Adipose tissue (tissue), 3 donors: Measurements from ENCODE around the gene ST3GAL4. TPM values are rescaled to one million over a fixed set of nuclear protein-coding genes. Genes with fewer than 3 reads are reported as not detected.

Experiments
- H3K27ac ChIP-seq: one replicate; pipeline ENCODE4 v1.5.1; 2013; ENCODE audit warnings: low read depth, low read length
- WGBS, 3 donors: extraction: QIAGEN DNeasy Blood & Tissue Kit; methylation state at CpG; one replicate each; pipeline ENCODE4 v1.1.7; 2013; 5-methylcytosine and 5-hydroxymethylcytosine counted together
- polyA plus RNA-seq, 3 donors: library from polyadenylated mRNA; stranded (reverse); fragments of 200-250 nt; gene quantifications; one replicate each; pipeline ENCODE4 v1.2.3, GENCODE V29; 2013
- donor health status: healthy with polysubstance abuse.
- donor health status: Bipolar disorder and iron deficiency.
- donor health status: healthy.

The ST3GAL4 gene
- polyA plus RNA-seq, 3 donors: 7.5 to 42.1 (median 20.8) TPM

- no peak overlapping the region for H3K27ac ChIP-seq
- WGBS, 3 donors: 84 to 92% (median 86%) methylated on average over 3 of the region's 3 CpGs
These were observed 70.6 kb downstream of the ST3GAL4 start for GRCh38 chr11:126426106-126426505.

DNA sequence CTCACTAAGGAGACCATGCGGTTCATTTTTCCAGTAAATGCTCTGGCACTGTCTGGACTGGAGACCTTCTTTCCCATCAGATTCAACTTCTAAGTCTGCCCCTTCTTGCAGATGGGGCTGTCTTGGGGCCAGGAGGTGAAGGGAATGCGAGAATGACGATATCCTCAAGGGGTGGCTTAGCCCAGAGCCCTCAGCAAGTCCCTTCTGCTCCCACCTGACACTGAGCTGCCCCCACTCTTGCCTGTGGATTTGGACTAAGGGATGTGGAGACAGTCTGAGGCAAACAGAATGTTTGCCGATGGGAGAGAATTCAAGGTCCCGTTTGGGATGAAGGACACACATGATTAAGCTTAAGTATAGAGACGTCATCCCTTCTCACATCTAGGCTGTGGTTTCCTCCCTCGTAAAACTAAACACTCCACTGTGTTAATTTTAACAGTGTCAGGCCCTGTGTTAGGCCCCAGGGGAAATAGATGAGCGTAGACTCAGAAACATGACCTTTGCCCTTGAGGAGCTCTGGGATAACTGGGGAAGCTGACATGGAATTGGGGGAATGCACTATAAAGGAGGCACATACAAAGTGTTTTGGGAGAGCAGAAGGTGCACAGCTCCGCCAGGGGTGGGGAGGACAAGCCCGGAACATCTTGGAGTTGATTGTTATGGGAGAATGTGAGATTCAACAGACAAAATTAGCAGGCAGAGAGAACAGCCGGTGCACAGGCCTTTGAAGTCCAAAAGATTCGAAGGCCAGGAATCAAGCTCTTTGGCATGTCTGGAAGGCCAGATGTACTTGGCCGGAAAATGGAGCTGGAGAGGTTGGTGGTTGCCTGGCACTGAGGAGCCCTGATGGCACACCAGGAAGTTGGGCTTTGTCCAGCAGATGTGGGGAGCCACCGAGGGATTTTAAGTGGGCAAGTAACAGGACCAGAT lies 71.6 kb downstream of the ST3GAL4 start:
- H3K27ac ChIP-seq: no peak overlapping the region
- 60 to 77% (median 66%) methylated on average over 14 of the region's 14 CpGs for WGBS, 3 donors

DNA sequence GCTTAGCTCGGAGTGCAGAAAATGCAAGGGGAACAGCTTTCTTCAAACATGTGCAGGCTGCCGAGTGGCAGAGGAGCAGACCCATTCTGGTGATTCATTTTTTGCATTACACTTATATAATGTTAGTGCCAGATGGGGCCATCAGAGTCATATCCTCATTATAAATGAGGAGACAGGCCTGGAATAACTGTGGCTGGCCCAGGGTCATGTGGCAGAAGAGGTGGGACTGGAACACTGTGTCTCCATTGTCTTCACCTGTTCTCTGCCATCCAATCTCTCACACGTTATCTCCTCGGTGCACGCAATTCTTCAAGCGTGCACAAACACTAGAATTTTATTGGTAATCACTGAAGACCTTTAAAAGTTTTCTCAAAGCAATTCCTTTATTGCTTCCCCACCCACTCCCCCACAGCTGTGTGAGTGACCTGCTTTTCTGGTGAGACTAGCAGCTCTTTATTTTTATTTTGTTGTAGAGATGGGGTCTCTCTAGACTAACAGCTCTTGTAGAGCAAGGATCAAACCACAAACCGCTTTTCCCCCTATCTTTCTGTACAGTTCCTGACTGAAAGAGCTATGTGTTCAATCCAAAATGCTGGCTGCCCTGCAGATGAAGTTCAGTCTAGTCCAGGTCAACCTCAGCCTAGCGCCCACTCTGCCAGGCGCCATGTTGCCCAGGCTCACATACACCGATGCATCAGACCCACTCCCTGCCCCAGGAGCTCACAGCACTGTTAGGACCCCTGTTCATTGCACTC lies 75.3 kb downstream of the ST3GAL4 start:
- WGBS, 3 donors: 76 to 91% (median 85%) methylated on average over 10 of the region's 10 CpGs
- H3K27ac ChIP-seq: no peak overlapping the region

DNA sequence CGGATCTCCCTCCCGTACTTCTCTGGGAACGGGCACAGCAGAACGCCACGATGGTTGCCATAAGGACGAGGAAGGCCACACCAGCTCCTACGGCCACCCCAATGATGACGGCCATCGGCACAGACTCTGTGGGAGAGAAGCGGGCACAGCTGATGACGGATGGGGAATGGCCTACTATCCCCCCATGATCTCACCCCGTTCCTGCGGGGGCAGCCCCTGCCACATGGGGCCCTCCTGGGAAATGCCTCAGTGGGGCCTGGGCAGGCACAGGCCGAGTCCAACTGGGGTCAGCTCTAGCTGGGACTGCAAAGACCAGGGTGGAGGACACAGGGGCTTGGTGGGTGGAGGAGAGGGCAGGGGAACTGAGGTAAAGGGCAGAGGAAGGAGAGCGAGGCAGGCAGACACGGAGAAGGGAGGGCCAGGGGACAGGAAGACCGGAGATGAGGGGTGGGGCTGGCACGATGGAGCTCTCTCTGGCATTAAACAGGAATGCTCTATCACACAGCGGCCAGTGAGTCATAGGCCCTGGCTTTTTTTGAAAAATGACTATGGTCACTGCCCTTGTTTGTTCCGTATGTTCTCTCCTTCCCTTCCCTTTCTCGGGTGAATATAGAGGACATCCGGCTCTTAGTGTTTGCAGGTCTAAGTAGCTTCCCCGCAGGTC lies 76.0 kb downstream of the ST3GAL4 start:
- 69 to 86% (median 75%) methylated on average over 22 to 23 of the region's 23 CpGs for WGBS, 3 donors
- H3K27ac ChIP-seq: no peak overlapping the region

DNA sequence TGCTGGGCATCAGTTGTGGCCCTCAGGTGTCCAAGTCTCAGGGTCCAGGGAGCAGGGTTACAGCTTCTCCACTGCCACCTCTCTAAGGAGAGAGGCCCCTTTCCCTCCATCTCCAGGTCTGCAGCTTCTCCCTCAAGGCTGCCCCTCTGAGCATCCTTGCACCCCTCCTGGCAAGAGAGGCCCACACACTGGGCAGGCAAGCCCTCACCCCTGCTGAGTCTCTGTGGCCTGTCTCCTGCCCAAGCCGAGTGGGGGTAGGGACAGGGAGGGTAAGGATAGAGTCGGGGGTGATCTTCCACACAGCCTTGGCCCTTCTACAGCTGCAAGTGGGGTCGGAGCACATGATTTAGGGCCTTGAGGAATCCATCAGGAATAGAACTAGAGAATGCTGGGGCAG lies 76.6 kb downstream of the ST3GAL4 start:
- WGBS, 3 donors: 39 to 66% (median 54%) methylated on average over 3 of the region's 3 CpGs
- H3K27ac ChIP-seq: no peak overlapping the region

GRCh38 chr11:126432525-126432924 lies 77.0 kb downstream of the ST3GAL4 start:
- WGBS, 3 donors: 75 to 80% (median 75%) methylated on average over 6 of the region's 6 CpGs
- no peak overlapping the region for H3K27ac ChIP-seq

- no peak overlapping the region for H3K27ac ChIP-seq
- WGBS, 3 donors: 76 to 90% (median 84%) methylated on average over 11 of the region's 11 CpGs
These were observed 77.9 kb downstream of the ST3GAL4 start for GRCh38 chr11:126433244-126433846.

- H3K27ac ChIP-seq: no peak overlapping the region
These were observed 78.8 kb downstream of the ST3GAL4 start for GRCh38 chr11:126433989-126434949.

GRCh38 chr11:126434950-126435335 lies 79.5 kb downstream of the ST3GAL4 start:
- no peak overlapping the region for H3K27ac ChIP-seq
- 62 to 75% (median 66%) methylated on average over 9 to 12 of the region's 12 CpGs for WGBS, 3 donors

More at GRCh38 chr11:126433989-126434949, 78.8 kb downstream of the ST3GAL4 start:
- 68% methylated on average over 15 to 16 of the region's 16 CpGs for WGBS, 3 donors

DNA sequence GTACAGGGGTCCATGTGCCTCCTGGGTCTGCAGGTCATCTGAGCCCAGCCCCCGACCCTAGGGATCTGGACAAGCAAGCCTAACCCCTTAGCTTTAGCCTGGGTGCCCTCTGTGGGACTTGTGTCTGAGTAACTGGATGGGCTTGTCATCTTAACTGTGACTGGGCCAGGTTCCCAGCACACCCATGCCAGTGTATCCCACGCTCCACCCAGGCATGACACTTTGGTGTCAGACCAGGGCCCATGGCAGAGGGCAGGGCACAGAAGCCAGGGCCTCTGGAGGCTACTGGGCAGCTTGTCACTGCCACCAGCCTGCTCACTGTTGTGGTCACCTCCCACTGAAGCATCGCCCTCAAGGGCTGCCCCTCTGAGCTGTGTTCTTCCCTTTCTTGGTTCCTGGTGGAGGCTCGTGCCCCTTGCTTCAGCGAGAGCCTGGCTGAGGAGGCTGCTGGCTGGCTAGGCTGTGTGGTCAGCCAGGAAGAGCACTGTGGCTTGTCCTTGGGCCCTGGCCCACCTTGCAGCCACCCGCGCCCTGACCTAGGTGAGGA lies 80.8 kb downstream of the ST3GAL4 start:
- no peak overlapping the region for H3K27ac ChIP-seq
- 85 to 92% (median 86%) methylated on average over 6 to 7 of the region's 7 CpGs for WGBS, 3 donors

GRCh38 chr11:126437731-126438130 lies 82.2 kb downstream of the ST3GAL4 start:
- H3K27ac ChIP-seq: no peak overlapping the region
- 93 to 98% (median 97%) methylated on average over 5 of the region's 5 CpGs for WGBS, 3 donors

DNA sequence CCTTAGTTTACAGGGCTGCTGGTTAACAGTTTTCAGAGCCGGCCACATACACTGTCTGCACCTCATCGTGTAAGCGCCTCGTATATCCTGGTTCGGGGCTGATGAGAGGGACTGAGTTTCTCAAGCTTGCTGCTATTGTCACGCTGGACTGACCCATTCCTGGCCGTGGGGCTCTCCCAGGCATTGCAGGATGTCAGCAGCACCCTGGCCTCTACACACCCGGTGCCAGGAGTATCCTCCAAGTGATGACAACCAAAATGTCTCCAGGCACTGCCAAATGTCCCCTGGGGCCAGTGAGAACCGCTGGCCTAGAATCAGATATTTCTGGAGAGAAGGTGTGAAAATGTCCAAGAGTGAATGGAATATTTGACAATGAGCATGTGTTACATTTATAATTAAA lies 82.8 kb downstream of the ST3GAL4 start:
- 62 to 74% (median 71%) methylated on average over 9 of the region's 9 CpGs for WGBS, 3 donors
- H3K27ac ChIP-seq: no peak overlapping the region

DNA sequence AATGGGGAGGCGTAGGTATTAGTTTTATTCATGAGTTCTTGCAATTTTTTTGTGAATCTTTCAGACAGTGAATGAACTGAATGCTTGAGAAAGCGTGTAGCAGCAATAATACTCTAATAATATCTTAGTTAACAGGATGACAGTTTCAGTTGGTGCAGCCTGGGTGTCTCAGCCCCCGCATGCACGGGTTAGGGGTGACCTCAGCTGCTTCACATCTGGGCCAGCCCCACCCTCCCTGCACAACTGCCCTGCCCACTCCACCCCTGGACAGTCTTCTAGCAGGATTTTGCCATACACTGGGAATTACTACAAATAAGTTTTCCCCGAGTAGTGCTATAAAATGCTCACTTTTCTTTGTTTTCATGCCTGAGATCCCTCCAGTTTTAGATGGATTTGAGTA lies 83.2 kb downstream of the ST3GAL4 start:
- WGBS, 3 donors: 50 to 61% (median 51%) methylated on average over 5 of the region's 5 CpGs
- no peak overlapping the region for H3K27ac ChIP-seq

DNA sequence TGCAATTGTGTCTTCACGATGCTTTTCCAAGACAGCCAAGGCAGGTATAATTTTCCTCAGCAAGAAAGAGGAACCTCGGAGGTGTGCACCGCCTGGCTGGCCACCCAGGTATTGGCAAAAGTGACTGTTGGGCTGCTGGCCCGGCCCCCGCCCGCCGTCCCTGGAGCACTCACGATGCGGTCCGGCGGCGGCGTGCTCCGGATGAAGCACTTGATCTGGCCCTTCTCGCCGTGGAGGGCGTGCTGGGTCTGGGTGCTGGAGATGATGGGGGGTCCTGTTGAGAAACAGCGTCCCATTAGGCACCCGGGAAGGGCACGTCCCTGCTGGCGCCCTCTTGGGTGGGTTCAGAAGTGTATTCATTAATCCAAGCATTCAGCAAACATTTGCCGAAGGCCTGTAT lies 84.8 kb downstream of the ST3GAL4 start:
- no peak overlapping the region for H3K27ac ChIP-seq
- 48 to 78% (median 75%) methylated on average over 22 of the region's 22 CpGs for WGBS, 3 donors

- no peak overlapping the region for H3K27ac ChIP-seq
- 16 to 23% (median 21%) methylated on average over 21 of the region's 21 CpGs for WGBS, 3 donors
These were observed 85.5 kb downstream of the ST3GAL4 start for GRCh38 chr11:126440792-126441514.

DNA sequence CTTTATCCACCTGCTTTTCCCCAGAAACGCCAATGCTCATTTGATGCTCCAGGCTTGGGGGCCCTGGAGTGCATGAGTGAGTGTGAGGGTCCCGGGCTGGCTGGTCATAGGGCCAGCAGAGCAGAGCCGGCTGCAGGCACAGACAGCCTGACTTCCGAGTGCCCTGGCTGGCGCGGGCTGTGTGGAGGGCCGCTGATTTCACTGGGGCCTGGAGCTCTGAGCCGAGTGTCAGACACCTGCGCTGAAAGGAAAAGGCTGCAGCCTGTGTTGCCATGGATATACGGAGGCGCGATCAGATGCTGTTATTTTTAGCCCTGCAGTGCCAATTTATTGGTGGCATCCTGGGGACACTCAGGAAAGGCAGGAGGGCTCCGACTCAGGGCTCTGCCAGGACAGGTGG lies 87.6 kb downstream of the ST3GAL4 start:
- H3K27ac ChIP-seq: no peak overlapping the region
- 44 to 66% (median 56%) methylated on average over 13 of the region's 13 CpGs for WGBS, 3 donors

- WGBS, 3 donors: 70 to 80% (median 74%) methylated on average over 7 of the region's 7 CpGs
- H3K27ac ChIP-seq: no peak overlapping the region
These were observed 88.6 kb downstream of the ST3GAL4 start for GRCh38 chr11:126444072-126444471.
